Right lobe of liver (tissue), 6 donors: ENCODE measurements around the gene ZCCHC7. TPM values are rescaled to one million over a fixed set of nuclear protein-coding genes. Genes with fewer than 3 reads are reported as not detected.
A peak's percentile ranks its signal among the peaks of the same experiment; 100 is the strongest.

Experiments used
- ATAC-seq, 4 donors: fragments of 200-7000 bp; cut with Tn5 transposase; one replicate each; pipeline ENCODE4 v1.9.1; 2020; ENCODE audit warnings: mild to moderate bottlenecking in 4 of 4, moderate library complexity in 4 of 4
- DNase-seq, 3 donors: peaks; one replicate each; pipeline ENCODE4 v3.0.0-alpha.2; 2020
- H3K27ac ChIP-seq, 3 donors: fragments of 200-600 bp; one replicate each; pipeline ENCODE4 v1.8.0; 2022
- H3K27me3 ChIP-seq, 2 donors: fragments of 200-600 bp; one replicate each; pipeline ENCODE4 v1.8.0; 2022
- H3K36me3 ChIP-seq, 4 donors: fragments of 200-600 bp; sonication (generic) in 1 of 4; one replicate each; pipeline versions ENCODE4 v1.5.1 to v1.8.0; 2017 to 2022; ENCODE audit warnings: control low read depth in 1 of 4
- H3K4me1 ChIP-seq, 4 donors: fragments of 200-600 bp; sonication (generic) in 1 of 4; one replicate each; pipeline versions ENCODE4 v1.5.1 to v1.8.0; 2017 to 2022; ENCODE audit warnings: control low read depth in 1 of 4
- H3K4me3 ChIP-seq, 3 donors: fragments of 200-600 bp; one replicate each; pipeline ENCODE4 v1.8.0; 2022
- H3K9me3 ChIP-seq, 4 donors: fragments of 200-600 bp; sonication (generic) in 1 of 4; one replicate each; pipeline versions ENCODE4 v1.5.1 to v1.8.0; 2017 to 2022; ENCODE audit warnings: control low read depth in 1 of 4
- POLR2A ChIP-seq: fragments of 450-650 bp; IDR thresholded peaks from one replicate; pipeline ENCODE4 v1.6.1; 2017; ENCODE audit warnings: antibody characterized with exemption, mild to moderate bottlenecking
- WGBS: methylation state at CpG from one replicate; pipeline ENCODE4 v1.1.6; 2018; ENCODE audit warnings: low coverage, low lambda C conversion rate; ENCODE audit not compliant: insufficient coverage; ENCODE audit errors: missing lambda C conversion rate; 5-methylcytosine and 5-hydroxymethylcytosine counted together
- intact Hi-C, 2 donors: fragments of 100-400 bp; cut with DNase I; formaldehyde crosslinking; loops; one replicate each; pipeline versions ENCODE4 v1.11.2 to v1.14.1; 2022
- total RNA-seq, 6 experiments: library from RNA; depleted of rRNA in 2 of 6; stranded (reverse); fragments of >200 nt in 2 of 6; fragmentation: NEBNext Ultra II Directional in 3 of 6; extraction: Animal tissue kit (Norgen Biotek cat#: 25700) in 3 of 6; gene quantifications; one replicate each; pipeline versions ENCODE4 v1.1.0 to v1.2.4, GENCODE V29; 2016 to 2023
- TF ChIP-seq, protein P1 (sequence below), 4 donors: fragments of 200-600 bp in 3 of 4; fragments of 450-650 bp in 1 of 4; IDR thresholded peaks; one replicate each; pipeline versions ENCODE4 v1.5.1 to v1.8.0; 2016 to 2022; ENCODE audit warnings: antibody characterized with exemption in 4 of 4, mild to moderate bottlenecking in 2 of 4
- donor health status: DM: no; HTN: yes; CAD: no.
- donor health status: DM: no; HTN: no; CAD: no.
- donor health status: DM: no; HTN: no; CAD: no.
- donor health status: DM: no; HTN: yes; CAD: no.
- donor health status: DM: no; HTN: yes; CAD: no.

ZCCHC7 gene
- total RNA-seq, 6 experiments from 2014 or later: 5.9 to 10.0 (median 7.2) TPM

DNA sequence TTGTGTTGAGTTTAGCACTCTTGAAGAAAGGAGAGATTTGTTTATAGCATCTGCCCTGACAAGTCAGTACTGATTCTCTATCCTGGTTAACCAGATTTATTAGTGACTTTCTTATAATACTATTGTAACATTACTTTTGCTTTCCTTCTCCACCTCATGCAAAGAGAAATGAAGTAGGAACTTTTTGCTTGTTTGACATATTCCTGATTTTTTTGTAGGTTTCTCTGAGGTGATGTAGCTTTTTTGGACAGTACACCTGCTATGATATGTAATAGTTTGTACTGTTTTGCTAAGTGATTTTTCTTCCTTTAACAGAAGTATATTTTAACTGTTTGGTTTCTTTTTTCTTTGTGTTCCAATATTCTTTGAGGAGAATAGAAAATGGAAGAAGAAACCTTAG lies 117.7 kb downstream of the ZCCHC7 start:
- Histone ChIP-seq H3K36me3 (no peaks in the 10 kb centered on the region), H3K4me1 (no peaks in the 10 kb centered on the region), H3K4me3 (no peak overlapping the region), H3K9me3 (no peaks in the 10 kb centered on the region), H3K27me3 (no peaks in the 10 kb centered on the region), H3K27ac (no peak overlapping the region)
- intact Hi-C loops: no loop called here
- no peak for ATAC-seq
- no peak for TF ChIP-seq POLR2A
- TF ChIP-seq, protein P1, sequence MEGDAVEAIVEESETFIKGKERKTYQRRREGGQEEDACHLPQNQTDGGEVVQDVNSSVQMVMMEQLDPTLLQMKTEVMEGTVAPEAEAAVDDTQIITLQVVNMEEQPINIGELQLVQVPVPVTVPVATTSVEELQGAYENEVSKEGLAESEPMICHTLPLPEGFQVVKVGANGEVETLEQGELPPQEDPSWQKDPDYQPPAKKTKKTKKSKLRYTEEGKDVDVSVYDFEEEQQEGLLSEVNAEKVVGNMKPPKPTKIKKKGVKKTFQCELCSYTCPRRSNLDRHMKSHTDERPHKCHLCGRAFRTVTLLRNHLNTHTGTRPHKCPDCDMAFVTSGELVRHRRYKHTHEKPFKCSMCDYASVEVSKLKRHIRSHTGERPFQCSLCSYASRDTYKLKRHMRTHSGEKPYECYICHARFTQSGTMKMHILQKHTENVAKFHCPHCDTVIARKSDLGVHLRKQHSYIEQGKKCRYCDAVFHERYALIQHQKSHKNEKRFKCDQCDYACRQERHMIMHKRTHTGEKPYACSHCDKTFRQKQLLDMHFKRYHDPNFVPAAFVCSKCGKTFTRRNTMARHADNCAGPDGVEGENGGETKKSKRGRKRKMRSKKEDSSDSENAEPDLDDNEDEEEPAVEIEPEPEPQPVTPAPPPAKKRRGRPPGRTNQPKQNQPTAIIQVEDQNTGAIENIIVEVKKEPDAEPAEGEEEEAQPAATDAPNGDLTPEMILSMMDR (IDR thresholded peaks at IDR 0.05): no peak
- DNase-seq: no peak

DNA sequence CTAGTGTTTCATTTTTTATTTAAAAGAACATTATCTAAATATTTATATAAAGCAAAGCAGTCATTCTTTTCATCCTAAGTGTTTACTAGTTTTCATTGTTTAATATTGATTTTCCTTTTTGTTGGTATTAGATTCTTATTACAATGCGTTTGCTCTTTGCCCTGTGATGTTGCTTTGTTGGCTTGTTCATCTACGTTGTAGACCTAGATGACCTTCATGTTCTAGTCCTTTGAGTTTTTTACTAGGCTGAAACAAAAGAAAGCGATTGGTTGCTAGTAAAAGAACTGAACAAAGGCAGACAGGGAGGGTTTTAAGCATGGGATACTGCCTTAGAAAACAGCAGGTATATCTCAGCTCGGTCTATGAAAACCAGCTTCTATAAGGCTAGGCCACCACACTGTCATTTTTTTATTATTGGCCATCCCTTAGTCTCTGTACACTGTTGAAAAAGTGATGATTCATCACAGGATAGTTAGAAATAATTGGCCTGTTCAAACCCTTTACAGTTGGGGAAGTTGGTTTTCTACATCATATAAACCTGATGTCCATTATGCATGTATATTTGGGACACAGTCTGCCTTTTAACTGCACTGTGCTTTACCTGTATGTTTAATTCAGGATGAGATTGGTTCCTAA lies 119.0 kb downstream of the ZCCHC7 start:
- H3K27ac ChIP-seq: no peak overlapping the region
- no peak overlapping the region for H3K4me3 ChIP-seq
- peak; percentile 42 to 75 (median 69) for ATAC-seq
- no peak for TF ChIP-seq POLR2A
- TF ChIP-seq, protein P1 (IDR thresholded peaks at IDR 0.05): no peak
- no peaks in the 10 kb centered on the region for H3K9me3 ChIP-seq
- H3K36me3 ChIP-seq: no peaks in the 10 kb centered on the region
- no peak for DNase-seq
- H3K4me1 ChIP-seq: no peaks in the 10 kb centered on the region
- H3K27me3 ChIP-seq: no peaks in the 10 kb centered on the region
- intact Hi-C loops: no loop called here
- 58% methylated on average over 4 of the region's 4 CpGs for WGBS

DNA sequence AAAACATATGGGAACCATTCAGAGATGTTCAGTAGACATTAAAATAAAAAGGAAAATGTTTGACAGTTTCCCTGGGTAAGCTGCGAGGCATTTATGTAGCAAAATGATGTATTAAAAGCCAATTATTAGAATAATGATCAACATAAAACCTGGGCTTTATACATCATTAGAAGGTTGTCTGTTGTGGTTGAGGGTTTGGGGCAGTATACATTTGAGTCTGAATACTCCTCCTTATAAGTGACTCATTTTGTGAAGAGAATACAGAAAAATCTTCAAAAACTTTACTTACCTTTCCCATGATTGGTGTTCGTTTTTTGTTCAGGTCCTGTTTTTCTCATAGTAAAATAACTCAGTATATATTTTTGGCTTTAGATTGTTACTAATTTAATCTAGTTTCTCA lies 119.5 kb downstream of the ZCCHC7 start:
- intact Hi-C loops: no loop called here
- H3K4me1 ChIP-seq: no peaks in the 10 kb centered on the region
- DNase-seq (no peak), ATAC-seq (no peak)
- H3K9me3 ChIP-seq: no peaks in the 10 kb centered on the region
- no peaks in the 10 kb centered on the region for H3K36me3 ChIP-seq
- no peak overlapping the region for H3K27ac ChIP-seq
- H3K4me3 ChIP-seq: no peak overlapping the region
- no peaks in the 10 kb centered on the region for H3K27me3 ChIP-seq
- 100% methylated on average over 2 of the region's 2 CpGs for WGBS
- TF ChIP-seq POLR2A: no peak
- TF ChIP-seq, protein P1 (IDR thresholded peaks at IDR 0.05): no peak

DNA sequence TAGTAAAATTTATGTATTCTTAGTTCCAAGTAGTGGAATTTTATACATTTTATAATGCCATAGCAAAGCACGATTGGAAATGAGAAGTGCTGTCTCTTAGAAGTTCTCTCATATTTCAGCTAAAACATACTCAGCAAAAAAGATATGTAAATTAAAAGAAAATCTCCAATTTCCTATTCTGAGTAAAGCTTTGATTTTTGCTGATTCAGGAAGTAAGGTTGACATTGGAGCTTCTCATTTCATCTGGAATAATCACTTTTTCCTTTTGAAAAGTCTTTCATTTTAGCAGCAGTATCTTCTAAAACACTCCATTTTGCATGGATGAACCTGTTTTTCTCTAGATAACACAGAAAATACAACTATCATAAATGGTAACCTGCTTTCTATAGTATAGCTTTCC lies 121.0 kb downstream of the ZCCHC7 start:
- Histone ChIP-seq H3K4me3 (no peak overlapping the region), H3K36me3 (no peaks in the 10 kb centered on the region), H3K27ac (no peak overlapping the region), H3K9me3 (no peaks in the 10 kb centered on the region), H3K4me1 (no peaks in the 10 kb centered on the region), H3K27me3 (no peaks in the 10 kb centered on the region)
- DNase-seq: no peak
- intact Hi-C loops: no loop called here
- 67% methylated on average over 1 of the region's 1 CpG for WGBS
- TF ChIP-seq POLR2A: no peak
- TF ChIP-seq, protein P1 (IDR thresholded peaks at IDR 0.05): no peak
- ATAC-seq: no peak

DNA sequence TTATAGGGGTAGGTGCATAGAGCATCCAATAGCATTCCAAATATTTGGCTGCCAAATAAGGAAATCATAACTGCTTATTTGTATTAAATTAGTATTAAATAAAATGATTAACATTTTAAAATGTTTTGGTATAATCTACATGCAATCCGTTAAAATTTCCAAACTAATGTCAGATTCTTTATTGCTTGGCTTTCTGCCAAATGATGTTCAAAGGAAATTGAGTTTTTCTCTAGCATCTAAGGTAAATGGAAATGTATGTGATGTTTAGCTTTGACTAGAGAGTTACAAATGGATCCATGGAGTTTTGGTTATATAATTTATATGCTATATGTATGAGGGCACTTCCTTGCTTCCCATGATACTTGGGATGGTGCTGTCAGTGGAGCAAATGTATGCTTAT lies 121.7 kb downstream of the ZCCHC7 start:
- no peak overlapping the region for H3K27ac ChIP-seq
- 92% methylated on average over 1 of the region's 1 CpG for WGBS
- ATAC-seq (no peak), DNase-seq (no peak)
- no peaks in the 10 kb centered on the region for H3K4me1 ChIP-seq
- H3K36me3 ChIP-seq: no peaks in the 10 kb centered on the region
- no peak overlapping the region for H3K4me3 ChIP-seq
- intact Hi-C loops: no loop called here
- no peaks in the 10 kb centered on the region for H3K9me3 ChIP-seq
- no peaks in the 10 kb centered on the region for H3K27me3 ChIP-seq
- TF ChIP-seq POLR2A: no peak
- TF ChIP-seq, protein P1 (IDR thresholded peaks at IDR 0.05): no peak
